WTC11 (cell line): Measurements from ENCODE around the gene FERMT3.

Source experiments
- CTCF ChIP-seq: fragments of 200-600 bp; IDR thresholded peaks from 2 replicates; pipeline ENCODE4 v1.8.0; 2022; ENCODE audit warnings: antibody characterized with exemption
- FOXP1 ChIP-seq: sonication (generic); formaldehyde crosslinking; IDR thresholded peaks from 2 replicates; pipeline ENCODE4 v1.8.0; 2022; ENCODE audit warnings: missing genetic modification reagents, mild to moderate bottlenecking, moderate library complexity, borderline replicate concordance
- JUN ChIP-seq: sonication (generic); formaldehyde crosslinking; IDR thresholded peaks from 2 replicates; pipeline ENCODE4 v1.8.0; 2023; ENCODE audit warnings: mild to moderate bottlenecking, missing genetic modification reagents
- NR1H2 ChIP-seq: sonication (generic); formaldehyde crosslinking; IDR thresholded peaks from 2 replicates; pipeline ENCODE4 v1.9.0; 2021; ENCODE audit warnings: mild to moderate bottlenecking, moderate library complexity, missing genetic modification reagents
- TF ChIP-seq, protein P1 (sequence below): sonication (generic); formaldehyde crosslinking; IDR thresholded peaks from 2 replicates; pipeline ENCODE4 v1.8.0; 2022; ENCODE audit warnings: mild to moderate bottlenecking, missing genetic modification reagents

- TF ChIP-seq, protein P1, sequence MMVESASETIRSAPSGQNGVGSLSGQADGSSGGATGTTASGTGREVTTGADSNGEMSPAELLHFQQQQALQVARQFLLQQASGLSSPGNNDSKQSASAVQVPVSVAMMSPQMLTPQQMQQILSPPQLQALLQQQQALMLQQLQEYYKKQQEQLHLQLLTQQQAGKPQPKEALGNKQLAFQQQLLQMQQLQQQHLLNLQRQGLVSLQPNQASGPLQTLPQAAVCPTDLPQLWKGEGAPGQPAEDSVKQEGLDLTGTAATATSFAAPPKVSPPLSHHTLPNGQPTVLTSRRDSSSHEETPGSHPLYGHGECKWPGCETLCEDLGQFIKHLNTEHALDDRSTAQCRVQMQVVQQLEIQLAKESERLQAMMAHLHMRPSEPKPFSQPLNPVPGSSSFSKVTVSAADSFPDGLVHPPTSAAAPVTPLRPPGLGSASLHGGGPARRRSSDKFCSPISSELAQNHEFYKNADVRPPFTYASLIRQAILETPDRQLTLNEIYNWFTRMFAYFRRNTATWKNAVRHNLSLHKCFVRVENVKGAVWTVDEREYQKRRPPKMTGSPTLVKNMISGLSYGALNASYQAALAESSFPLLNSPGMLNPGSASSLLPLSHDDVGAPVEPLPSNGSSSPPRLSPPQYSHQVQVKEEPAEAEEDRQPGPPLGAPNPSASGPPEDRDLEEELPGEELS: no peak
- no peak for TF ChIP-seq CTCF
- no peak for TF ChIP-seq FOXP1
- no peak for TF ChIP-seq NR1H2 (CRISPR knock-in tag)
- TF ChIP-seq JUN: no peak
Observed at GRCh38 chr11:64240435-64241240, 34.1 kb downstream of the FERMT3 start, which contains the start of gene FKBP2.
